Hepatocyte (in vitro differentiated cells): ENCODE results near the gene PRTG. TPM values are rescaled to one million over a fixed set of nuclear protein-coding genes. Genes with fewer than 3 reads are reported as not detected.
"Not testable (repeated sequence)": the region's sequence is repeated elsewhere in the genome, so short reads cannot be mapped to it uniquely, and the experiment has no call there.

ENCODE experiments used
- DNase-seq: peaks from one replicate; pipeline ENCODE4 v3.0.0-alpha.2; 2016; ENCODE audit warnings: low spot score
- H2AFZ ChIP-seq: fragments of 200-600 bp; sonication (generic); 2 replicates; pipeline ENCODE4 v1.6.0; 2016; ENCODE audit warnings: antibody characterized with exemption, mild to moderate bottlenecking
- H3K27ac ChIP-seq: fragments of 200-600 bp; sonication (generic); 2 replicates; pipeline ENCODE4 v1.5.1; 2016; ENCODE audit warnings: mild to moderate bottlenecking
- H3K27me3 ChIP-seq: fragments of 200-600 bp; sonication (generic); 2 replicates; pipeline ENCODE4 v1.6.1; 2016
- H3K36me3 ChIP-seq: fragments of 200-600 bp; sonication (generic); replicated peaks from 2 replicates; pipeline ENCODE4 v1.5.1; 2016; ENCODE audit warnings: low read depth; ENCODE audit not compliant: insufficient read depth
- H3K4me1 ChIP-seq: fragments of 200-600 bp; sonication (generic); 2 replicates; pipeline ENCODE4 v1.5.1; 2016; ENCODE audit warnings: mild to moderate bottlenecking, moderate library complexity; ENCODE audit not compliant: insufficient read depth
- H3K4me2 ChIP-seq: fragments of 200-600 bp; sonication (generic); 2 replicates; pipeline ENCODE4 v1.6.0; 2016
- H3K4me3 ChIP-seq: fragments of 200-600 bp; sonication (generic); 2 replicates; pipeline ENCODE4 v1.5.1; 2016; ENCODE audit warnings: mild to moderate bottlenecking
- H3K79me2 ChIP-seq: fragments of 200-600 bp; sonication (generic); 2 replicates; pipeline ENCODE4 v1.6.0; 2017; ENCODE audit warnings: mild to moderate bottlenecking
- H3K9me2 ChIP-seq: fragments of 200-600 bp; sonication (generic); replicated peaks from 2 replicates; pipeline ENCODE4 v1.6.0; 2017; ENCODE audit warnings: mild to moderate bottlenecking; ENCODE audit not compliant: insufficient read depth
- H3K9me3 ChIP-seq: fragments of 200-600 bp; sonication (generic); 2 replicates; pipeline ENCODE4 v1.5.1; 2016; ENCODE audit warnings: low read depth, mild to moderate bottlenecking
- H4K20me1 ChIP-seq: fragments of 200-600 bp; sonication (generic); 2 replicates; pipeline ENCODE4 v1.6.0; 2016; ENCODE audit warnings: mild to moderate bottlenecking; ENCODE audit not compliant: insufficient read depth, poor library complexity, severe bottlenecking
- CTCF ChIP-seq: fragments of 200-600 bp; sonication (generic); IDR thresholded peaks from 2 replicates; pipeline ENCODE4 v1.5.1; 2016; ENCODE audit warnings: antibody characterized with exemption, mild to moderate bottlenecking; ENCODE audit not compliant: poor library complexity
- EZH2 ChIP-seq: fragments of 200-600 bp; sonication (generic); IDR thresholded peaks from 2 replicates; pipeline ENCODE4 v1.6.1; 2016; ENCODE audit warnings: antibody characterized with exemption, mild to moderate bottlenecking, borderline replicate concordance
- EZH2phosphoT487 ChIP-seq: fragments of 200-600 bp; sonication (generic); IDR thresholded peaks from one replicate; pipeline ENCODE4 v1.6.1; 2018; ENCODE audit warnings: antibody characterized with exemption, mild to moderate bottlenecking, low read depth, moderate library complexity; ENCODE audit not compliant: unreplicated experiment, severe bottlenecking
- WGBS: methylation state at CpG from one replicate; pipeline ENCODE4 v1.1.6; 2016; ENCODE audit warnings: low lambda C conversion rate; ENCODE audit errors: missing lambda C conversion rate; 5-methylcytosine and 5-hydroxymethylcytosine counted together
- polyA plus RNA-seq: library from polyadenylated mRNA; unstranded; fragments of >200 nt; fragmentation: Nextera tagmentation; extraction: Ambion mirVana; gene quantifications from 2 replicates; pipeline ENCODE4 v1.2.1, GENCODE V29; 2016
- total RNA-seq: library from RNA; depleted of rRNA; stranded (reverse); fragments of >200 nt; gene quantifications from 2 replicates; pipeline ENCODE4 v1.2.3, GENCODE V29; 2014

Gene PRTG
- total and polyA plus RNA-seq, 2 experiments from 2014 or later: 6.6 to 19.0 TPM

GRCh38 chr15:55768670-55769185 lies 25.8 kb upstream of the PRTG start:
- H2AFZ ChIP-seq: no peak overlapping the region

GRCh38 chr15:55766676-55767075 lies 23.7 kb upstream of the PRTG start:
- no peak for DNase-seq
- no peak overlapping the region for H3K4me2 ChIP-seq
- H3K9me2 ChIP-seq: no peaks in the 10 kb centered on the region
- H3K36me3 ChIP-seq: no peaks in the 10 kb centered on the region
- no peak overlapping the region for H3K27ac ChIP-seq
- no peaks in the 10 kb centered on the region for H3K79me2 ChIP-seq
- 87% methylated on average over 4 of the region's 4 CpGs for WGBS
- H3K4me3 ChIP-seq: no peak overlapping the region
- H4K20me1 ChIP-seq: no peaks in the 10 kb centered on the region
- H3K9me3 ChIP-seq: no peaks in the 10 kb centered on the region
- no peaks in the 10 kb centered on the region for H3K4me1 ChIP-seq
- TF ChIP-seq EZH2phosphoT487 (no peak), EZH2 (no peak), CTCF (no peak)
- H3K27me3 ChIP-seq: no peaks in the 10 kb centered on the region
- H2AFZ ChIP-seq: no peak overlapping the region

More at GRCh38 chr15:55768670-55769185, 25.8 kb upstream of the PRTG start:
- H3K27ac ChIP-seq: no peak overlapping the region
- no peak overlapping the region for H3K4me2 ChIP-seq
- H3K9me3 ChIP-seq: no peaks in the 10 kb centered on the region
- H3K9me2 ChIP-seq: no peaks in the 10 kb centered on the region
- no peaks in the 10 kb centered on the region for H3K79me2 ChIP-seq
- no peak for DNase-seq
- H3K4me3 ChIP-seq: no peak overlapping the region
- no peak for TF ChIP-seq CTCF
- TF ChIP-seq EZH2: no peak
- TF ChIP-seq EZH2phosphoT487: no peak
- no peaks in the 10 kb centered on the region for H3K4me1 ChIP-seq
- no peaks in the 10 kb centered on the region for H3K27me3 ChIP-seq
- no peaks in the 10 kb centered on the region for H3K36me3 ChIP-seq
- 71% methylated on average over 10 of the region's 10 CpGs for WGBS
- H4K20me1 ChIP-seq: no peaks in the 10 kb centered on the region

GRCh38 chr15:55764398-55764797 lies 21.4 kb upstream of the PRTG start:
- DNase-seq: no peak
- H3K9me3 ChIP-seq: no peaks in the 10 kb centered on the region
- no peak overlapping the region for H2AFZ ChIP-seq
- no peak for TF ChIP-seq EZH2
- no peak for TF ChIP-seq CTCF
- no peak for TF ChIP-seq EZH2phosphoT487
- no peaks in the 10 kb centered on the region for H3K9me2 ChIP-seq
- H3K4me1 ChIP-seq: no peaks in the 10 kb centered on the region
- no peaks in the 10 kb centered on the region for H3K79me2 ChIP-seq
- H3K27me3 ChIP-seq: no peaks in the 10 kb centered on the region
- whole genome bisulfite sequencing: 95% methylated on average over 6 of the region's 6 CpGs
- H3K4me3 ChIP-seq: no peak overlapping the region
- H4K20me1 ChIP-seq: no peaks in the 10 kb centered on the region
- no peaks in the 10 kb centered on the region for H3K36me3 ChIP-seq
- no peak overlapping the region for H3K4me2 ChIP-seq
- H3K27ac ChIP-seq: no peak overlapping the region

- Histone ChIP-seq H2AFZ (no peak overlapping the region), H4K20me1 (no peaks in the 10 kb centered on the region), H3K4me2 (no peak overlapping the region), H3K9me2 (no peaks in the 10 kb centered on the region), H3K4me3 (no peak overlapping the region), H3K9me3 (no peaks in the 10 kb centered on the region), H3K79me2 (no peaks in the 10 kb centered on the region), H3K27ac (no peak overlapping the region), H3K36me3 (no peaks in the 10 kb centered on the region), H3K4me1 (no peaks in the 10 kb centered on the region), H3K27me3 (no peaks in the 10 kb centered on the region)
- WGBS: 73% methylated on average over 13 of the region's 13 CpGs
- TF ChIP-seq EZH2phosphoT487 (no peak), EZH2 (no peak), CTCF (no peak)
- DNase-seq: no peak
These were observed 15.6 kb upstream of the PRTG start for GRCh38 chr15:55758580-55758986.

- not testable (repeated sequence) for H3K4me3 ChIP-seq, H3K27ac ChIP-seq, DNase-seq, H3K9me2 ChIP-seq, H3K4me1 ChIP-seq, H3K36me3 ChIP-seq, H3K27me3 ChIP-seq, H3K9me3 ChIP-seq, H2AFZ ChIP-seq, H3K79me2 ChIP-seq, H3K4me2 ChIP-seq, H4K20me1 ChIP-seq
- WGBS: 93% methylated on average over 5 of the region's 5 CpGs
These were observed 10.5 kb upstream of the PRTG start for GRCh38 chr15:55753433-55753832.
